ENCODE data around the gene ILDR2. TPM values are rescaled to one million over a fixed set of nuclear protein-coding genes. Genes with fewer than 3 reads are reported as not detected.

The ILDR2 gene
- total RNA-seq, 2 experiments from 2014 or later: 0.47 to 0.67 TPM

DNA sequence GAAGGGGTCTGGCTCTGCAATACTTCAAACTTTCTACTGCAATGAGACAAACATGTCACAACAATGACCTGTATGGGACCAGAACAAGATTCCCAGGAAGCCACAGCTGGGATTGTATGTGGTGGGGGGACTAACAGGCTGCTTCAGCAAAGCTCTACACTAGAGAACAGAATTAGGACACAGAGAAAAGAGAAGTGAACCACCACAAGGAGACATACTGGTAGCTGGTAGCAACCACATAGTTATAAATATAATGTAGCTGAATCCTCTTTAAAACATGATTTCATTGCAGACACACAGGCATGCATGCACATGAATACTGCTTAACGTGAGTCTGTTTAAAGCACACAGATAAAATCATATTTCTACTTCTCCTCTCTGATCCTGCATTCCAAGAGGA lies 3.5 kb upstream of the ILDR2 start:
- Histone ChIP-seq H3K4me3 (ENCODE audit: low read length) (no peak overlapping the region), H3K9me3 (ENCODE audit: control insufficient read depth in 1 of 2, insufficient read depth in 1 of 2, low read length in 2 of 2) (no peaks in the 10 kb centered on the region), H3K4me1 (ENCODE audit: insufficient read depth, low read length) (peaks cover 8% of the 10 kb centered on the region), H3K27ac (ENCODE audit: low read depth in 1 of 2, low read length in 2 of 2) (no peak overlapping the region), H3K27me3 (ENCODE audit: control insufficient read depth in 1 of 2, insufficient read depth in 2 of 2, low read length in 2 of 2) (peaks cover 4 to 7% of the 10 kb centered on the region in 2 experiments), H3K36me3 (ENCODE audit: insufficient read depth, low read length) (no peaks in the 10 kb centered on the region)
- ChIA-PET POLR2A (no interaction called here), CTCF (interaction anchor here (0.8 to 1.0 kb wide), 2 partner anchors 10 to 11 kb away, joined by 3 read pairs; no protein-coding TSS in a partner anchor)
- Mint-ChIP-seq H3K4me3 (no peak overlapping the region), H3K36me3 (ENCODE audit: low read depth) (no peaks in the 10 kb centered on the region), H3K9me3 (no peaks in the 10 kb centered on the region), H3K4me1 (ENCODE audit: low read depth) (peaks cover 15% of the 10 kb centered on the region), H3K27ac (no peak overlapping the region), H3K27me3 (peaks cover 12% of the 10 kb centered on the region)
- no peak for ATAC-seq (ENCODE audit: poor library complexity)
- intact Hi-C loops (cut with DNase I, micrococcal nuclease): loop anchor here (5.0 to 10.0 kb wide), 2 partner anchors 76 to 78 kb away; no protein-coding TSS in a partner anchor
- no peak for TF ChIP-seq CTCF (IDR thresholded peaks at IDR 0.05)
- DNase-seq: no peak

GRCh38 chr1:166977951-166978350 lies 2.6 kb upstream of the ILDR2 start:
- no peak overlapping the region for H3K4me3 Mint-ChIP-seq
- H3K9me3 ChIP-seq (ENCODE audit: control insufficient read depth in 1 of 2, insufficient read depth in 1 of 2, low read length in 2 of 2): no peaks in the 10 kb centered on the region
- H3K4me3 ChIP-seq (ENCODE audit: low read length): no peak overlapping the region
- no peaks in the 10 kb centered on the region for H3K36me3 Mint-ChIP-seq (ENCODE audit: low read depth)
- peaks cover 15% of the 10 kb centered on the region for H3K4me1 Mint-ChIP-seq (ENCODE audit: low read depth)
- H3K36me3 ChIP-seq (ENCODE audit: insufficient read depth, low read length): no peaks in the 10 kb centered on the region
- peaks cover 12% of the 10 kb centered on the region for H3K27me3 Mint-ChIP-seq
- ATAC-seq (ENCODE audit: poor library complexity) (no peak), DNase-seq (no peak)
- H3K27ac ChIP-seq (ENCODE audit: low read depth in 1 of 2, low read length in 2 of 2): no peak overlapping the region
- ChIA-PET CTCF (no interaction called here), POLR2A (no interaction called here)
- peaks cover 5 to 12% of the 10 kb centered on the region in 2 experiments for H3K27me3 ChIP-seq (ENCODE audit: control insufficient read depth in 1 of 2, insufficient read depth in 2 of 2, low read length in 2 of 2)
- H3K27ac Mint-ChIP-seq: no peak overlapping the region
- H3K4me1 ChIP-seq (ENCODE audit: insufficient read depth, low read length): peaks cover 8% of the 10 kb centered on the region
- intact Hi-C loops (cut with DNase I, micrococcal nuclease): loop anchor here (5.0 to 10.0 kb wide), 2 partner anchors 77 to 79 kb away; no protein-coding TSS in a partner anchor
- no peak for TF ChIP-seq CTCF (IDR thresholded peaks at IDR 0.05)
- H3K9me3 Mint-ChIP-seq: no peaks in the 10 kb centered on the region

GRCh38 chr1:166974647-166975345 lies 544 bp downstream of the ILDR2 start:
- ATAC-seq (ENCODE audit: poor library complexity) (peak; percentile 22), DNase-seq (peak in 7 of 14 experiments; percentile 2 to 44 (median 10))
- intact Hi-C loops (cut with DNase I, micrococcal nuclease): loop anchor here (5.0 to 10.0 kb wide), 3 partner anchors 57 to 83 kb away; no protein-coding TSS in a partner anchor
- Mint-ChIP-seq H3K4me1 (ENCODE audit: low read depth) (peaks cover 29% of the 10 kb centered on the region), H3K9me3 (no peaks in the 10 kb centered on the region), H3K36me3 (ENCODE audit: low read depth) (no peaks in the 10 kb centered on the region), H3K27ac (no peak overlapping the region), H3K27me3 (peaks cover 29% of the 10 kb centered on the region), H3K4me3 (peak overlapping the region; percentile 84)
- POLR2A ChIA-PET: interaction anchor here (0.6 kb wide), 1 partner anchor 60 kb away, joined by 4 read pairs; no protein-coding TSS in a partner anchor
- TF ChIP-seq CTCF (IDR thresholded peaks at IDR 0.05): no peak
- H3K9me3 ChIP-seq (ENCODE audit: control insufficient read depth in 1 of 2, insufficient read depth in 1 of 2, low read length in 2 of 2): no peaks in the 10 kb centered on the region
- peak overlapping the region; percentile 58 for H3K4me3 ChIP-seq (ENCODE audit: low read length)
- peaks cover 18 to 21% of the 10 kb centered on the region in 2 experiments for H3K27me3 ChIP-seq (ENCODE audit: control insufficient read depth in 1 of 2, insufficient read depth in 2 of 2, low read length in 2 of 2)
- H3K27ac ChIP-seq (ENCODE audit: low read depth in 1 of 2, low read length in 2 of 2): no peak overlapping the region
- H3K36me3 ChIP-seq (ENCODE audit: insufficient read depth, low read length): no peaks in the 10 kb centered on the region
- peaks cover 15% of the 10 kb centered on the region for H3K4me1 ChIP-seq (ENCODE audit: insufficient read depth, low read length)
- CTCF ChIA-PET: interaction anchor here (0.7 to 2.6 kb wide), 2 partner anchors 10 to 64 kb away, joined by 3 to 8 read pairs; no protein-coding TSS in a partner anchor

Data from CD4-positive, alpha-beta T cell (primary cell).